Stimulated activated CD4-positive, alpha-beta T cell treated with anti-CD3 and anti-CD28 coated beads, Interleukin-4, amount 100 ng/mL, for 24 hours (primary cell): Measurements from ENCODE around the gene PDE3A.

Source experiments
- DNase-seq: peaks from one replicate; pipeline ENCODE4 v3.0.0-alpha.2; 2020

The PDE3A gene

GRCh38 chr12:20426957-20427356, 58.6 kb downstream of the PDE3A start:
- no peak for DNase-seq

GRCh38 chr12:20429852-20430251, 61.5 kb downstream of the PDE3A start:
- DNase-seq = no peak

- DNase-seq = no peak
Observed at GRCh38 chr12:20432290-20432689, 64.0 kb downstream of the PDE3A start.

- DNase-seq = no peak
Observed at GRCh38 chr12:20434996-20435395, 66.7 kb downstream of the PDE3A start.

GRCh38 chr12:20436316-20436715, 68.0 kb downstream of the PDE3A start:
- no peak for DNase-seq

GRCh38 chr12:20438299-20438779, 70.0 kb downstream of the PDE3A start:
- no peak for DNase-seq

- DNase-seq = no peak
Observed at GRCh38 chr12:20439626-20440025, 71.3 kb downstream of the PDE3A start.

- DNase-seq = no peak
Observed at GRCh38 chr12:20440408-20440807, 72.1 kb downstream of the PDE3A start.

GRCh38 chr12:20442322-20442721, 74.0 kb downstream of the PDE3A start:
- no peak for DNase-seq

GRCh38 chr12:20443255-20443654, 74.9 kb downstream of the PDE3A start:
- no peak for DNase-seq

GRCh38 chr12:20443792-20444191, 75.5 kb downstream of the PDE3A start:
- DNase-seq = no peak

- no peak for DNase-seq
Observed at GRCh38 chr12:20444595-20445170, 76.3 kb downstream of the PDE3A start.

GRCh38 chr12:20445687-20446086, 77.3 kb downstream of the PDE3A start:
- no peak for DNase-seq

- DNase-seq = no peak
Observed at GRCh38 chr12:20446836-20447235, 78.5 kb downstream of the PDE3A start.

- DNase-seq = no peak
Observed at GRCh38 chr12:20448781-20449180, 80.4 kb downstream of the PDE3A start.

- no peak for DNase-seq
Observed at GRCh38 chr12:20450591-20451180, 82.3 kb downstream of the PDE3A start.

- no peak for DNase-seq
Observed at GRCh38 chr12:20451761-20452160, 83.4 kb downstream of the PDE3A start.

- DNase-seq = no peak
Observed at GRCh38 chr12:20452496-20453010, 84.2 kb downstream of the PDE3A start.

- no peak for DNase-seq
Observed at GRCh38 chr12:20453756-20454310, 85.5 kb downstream of the PDE3A start.

GRCh38 chr12:20455001-20455706, 86.8 kb downstream of the PDE3A start:
- DNase-seq = no peak

- DNase-seq = no peak
Observed at GRCh38 chr12:20457582-20457981, 89.2 kb downstream of the PDE3A start.

GRCh38 chr12:20458011-20458410, 89.7 kb downstream of the PDE3A start:
- DNase-seq = no peak

GRCh38 chr12:20459920-20460319, 91.6 kb downstream of the PDE3A start:
- no peak for DNase-seq

GRCh38 chr12:20460956-20461355, 92.6 kb downstream of the PDE3A start:
- DNase-seq = no peak
